HG02798 (cell line): ENCODE results near the gene TNS1.

Experiments
- ATAC-seq: cut with Tn5 transposase; IDR thresholded peaks from one replicate; pipeline ENCODE4 v1.9.1; 2021; ENCODE audit warnings: mild to moderate bottlenecking; ENCODE audit not compliant: unreplicated experiment, poor library complexity

The TNS1 gene

DNA sequence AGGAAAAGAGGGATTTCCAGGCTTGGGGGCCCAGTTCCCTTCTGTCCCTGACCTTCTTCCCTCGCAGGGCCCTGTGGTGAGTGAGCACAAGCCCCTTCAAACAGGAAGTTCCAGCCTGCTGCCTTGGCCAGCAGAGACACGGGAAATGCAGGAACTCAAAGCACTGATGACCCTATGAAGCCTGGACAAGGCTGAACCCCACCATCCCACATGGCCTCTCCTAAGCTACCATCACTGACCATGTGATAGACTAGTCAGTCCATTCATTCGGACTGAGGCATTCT lies 196.4 kb downstream of the TNS1 start:
- ATAC-seq: no peak

- no peak for ATAC-seq
Measured at GRCh38 chr2:217805668-217806481, 196.9 kb downstream of the TNS1 start.

DNA sequence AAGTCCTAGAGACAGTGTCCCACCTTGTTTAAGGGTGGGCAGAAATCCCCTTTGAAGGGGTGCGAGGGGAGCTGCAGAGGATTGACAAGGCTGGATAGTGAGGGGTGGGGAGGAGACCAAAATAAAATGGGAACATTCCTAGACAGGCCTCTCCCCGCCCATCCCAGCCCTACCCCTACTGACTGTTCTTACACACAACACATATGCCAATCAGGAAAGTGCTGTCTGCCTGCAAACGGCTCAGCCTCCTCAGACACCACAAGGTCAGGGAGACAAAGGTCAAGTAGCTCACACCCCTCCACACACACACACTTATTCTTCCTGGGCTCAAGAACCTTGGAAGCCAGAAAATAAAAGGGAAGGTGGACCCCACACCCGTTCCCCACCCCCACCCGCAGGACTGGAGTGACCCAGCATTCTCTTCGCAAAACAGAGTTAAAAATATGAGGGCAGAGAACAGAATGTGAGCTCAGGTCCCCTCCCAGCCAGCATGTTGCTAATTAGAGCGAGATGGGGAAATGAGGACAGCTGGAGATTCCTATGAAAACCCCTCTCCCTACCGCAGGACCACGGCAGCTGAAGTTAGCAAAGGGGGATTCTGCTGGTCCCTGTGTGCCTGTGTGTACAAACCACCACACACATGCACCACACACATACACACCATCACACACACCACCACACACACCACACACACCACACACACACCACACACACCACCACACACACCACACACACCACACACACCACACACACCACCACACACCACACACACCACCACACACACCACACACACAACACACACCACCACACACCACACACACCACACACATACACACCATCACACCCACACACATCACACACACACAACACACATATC lies 197.8 kb downstream of the TNS1 start:
- no peak for ATAC-seq

GRCh38 chr2:217804338-217804737 lies 198.5 kb downstream of the TNS1 start:
- no peak for ATAC-seq

- ATAC-seq: no peak
Measured at GRCh38 chr2:217803653-217803960, 199.2 kb downstream of the TNS1 start.

- no peak for ATAC-seq
Measured at GRCh38 chr2:217802876-217803652, 199.7 kb downstream of the TNS1 start.

DNA sequence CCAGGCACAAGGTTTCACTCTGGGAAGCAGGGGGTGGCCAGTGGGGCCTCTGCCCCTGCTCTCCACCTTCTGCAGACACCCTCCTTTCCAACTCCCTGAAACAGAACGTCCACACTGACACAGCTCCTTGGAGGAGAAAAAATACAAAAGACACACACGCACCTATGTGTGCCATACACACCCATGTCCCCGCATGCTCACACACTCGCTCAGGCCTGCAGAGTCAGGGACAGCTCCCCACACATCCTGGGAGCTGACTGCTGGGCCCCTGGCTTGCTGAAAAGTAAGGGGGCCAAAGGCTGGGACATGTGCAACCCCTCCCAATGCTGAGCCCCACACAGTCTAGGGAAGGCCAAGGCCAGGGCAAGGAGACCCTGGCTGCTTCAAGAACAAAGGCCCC lies 200.5 kb downstream of the TNS1 start:
- ATAC-seq: no peak

DNA sequence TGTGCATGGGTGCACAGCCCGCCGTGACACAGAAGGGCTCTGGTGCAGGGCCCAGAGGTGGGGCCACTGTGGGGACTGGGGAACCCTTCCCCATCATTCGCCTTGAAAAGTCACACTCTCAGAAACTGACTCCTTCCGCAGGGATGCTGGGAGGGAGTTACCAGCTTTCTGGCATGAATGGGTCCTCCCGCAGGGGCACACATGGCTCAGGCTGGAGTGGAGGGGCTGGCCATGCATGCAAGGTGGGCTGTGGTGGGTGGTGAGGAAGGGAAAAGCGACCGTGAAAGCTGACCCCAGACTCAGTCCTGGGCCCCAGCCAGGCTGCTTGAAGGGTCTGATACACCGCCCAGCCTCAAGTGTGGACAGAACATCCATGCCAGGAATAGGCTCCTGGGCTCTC lies 201.1 kb downstream of the TNS1 start:
- ATAC-seq: no peak

DNA sequence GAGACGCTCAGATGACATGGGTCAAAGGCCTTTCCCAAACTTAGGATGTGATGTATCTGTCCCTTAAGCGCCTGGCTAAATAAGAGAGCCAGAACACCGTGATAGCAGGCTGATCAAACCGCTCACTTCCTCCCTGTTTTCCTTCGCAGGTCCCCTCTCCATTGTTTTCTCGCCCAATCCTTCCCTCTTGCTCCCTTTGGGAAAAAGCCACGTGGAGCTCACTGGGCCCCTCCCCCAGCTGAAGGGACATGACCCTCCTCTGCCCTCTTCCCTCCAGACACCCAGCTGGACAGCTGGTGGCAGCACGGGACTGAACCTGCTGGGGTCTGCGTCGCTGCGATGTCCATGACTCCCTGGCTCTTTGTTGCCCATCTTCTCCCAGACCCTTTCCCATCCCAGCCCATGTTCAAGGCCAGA lies 201.7 kb downstream of the TNS1 start:
- no peak for ATAC-seq

DNA sequence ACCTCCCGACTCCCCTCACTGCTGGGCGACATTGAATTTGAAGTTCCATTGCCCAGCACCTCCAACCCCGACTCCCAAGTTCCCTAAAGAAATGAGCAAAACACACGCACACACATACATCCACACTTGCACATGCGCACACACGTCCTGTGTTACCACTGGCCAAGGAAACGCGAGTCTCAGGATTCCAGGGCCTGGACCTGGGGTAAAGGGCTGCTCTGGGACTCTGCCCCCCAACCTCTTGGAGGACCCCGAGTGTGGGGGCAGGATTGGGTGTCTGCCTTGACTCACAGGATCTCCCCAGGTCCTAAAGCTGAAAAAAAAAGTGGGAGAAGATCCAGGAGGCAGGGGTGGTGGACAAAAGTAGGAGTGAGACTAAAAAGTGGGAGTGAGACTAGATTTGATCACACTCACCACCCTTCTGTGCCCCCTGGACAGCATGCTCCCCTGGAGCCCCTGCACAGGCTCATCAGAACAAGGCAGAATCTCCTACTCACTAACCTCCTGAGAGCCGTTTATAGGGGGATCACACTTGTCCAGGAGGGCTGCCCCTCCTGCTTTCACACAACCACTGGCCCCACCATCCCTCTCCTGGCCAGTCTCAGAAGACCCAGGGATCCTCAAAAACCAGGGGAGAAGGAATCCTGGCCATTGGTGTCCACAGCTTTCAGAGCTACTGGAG lies 202.2 kb downstream of the TNS1 start:
- ATAC-seq: no peak

DNA sequence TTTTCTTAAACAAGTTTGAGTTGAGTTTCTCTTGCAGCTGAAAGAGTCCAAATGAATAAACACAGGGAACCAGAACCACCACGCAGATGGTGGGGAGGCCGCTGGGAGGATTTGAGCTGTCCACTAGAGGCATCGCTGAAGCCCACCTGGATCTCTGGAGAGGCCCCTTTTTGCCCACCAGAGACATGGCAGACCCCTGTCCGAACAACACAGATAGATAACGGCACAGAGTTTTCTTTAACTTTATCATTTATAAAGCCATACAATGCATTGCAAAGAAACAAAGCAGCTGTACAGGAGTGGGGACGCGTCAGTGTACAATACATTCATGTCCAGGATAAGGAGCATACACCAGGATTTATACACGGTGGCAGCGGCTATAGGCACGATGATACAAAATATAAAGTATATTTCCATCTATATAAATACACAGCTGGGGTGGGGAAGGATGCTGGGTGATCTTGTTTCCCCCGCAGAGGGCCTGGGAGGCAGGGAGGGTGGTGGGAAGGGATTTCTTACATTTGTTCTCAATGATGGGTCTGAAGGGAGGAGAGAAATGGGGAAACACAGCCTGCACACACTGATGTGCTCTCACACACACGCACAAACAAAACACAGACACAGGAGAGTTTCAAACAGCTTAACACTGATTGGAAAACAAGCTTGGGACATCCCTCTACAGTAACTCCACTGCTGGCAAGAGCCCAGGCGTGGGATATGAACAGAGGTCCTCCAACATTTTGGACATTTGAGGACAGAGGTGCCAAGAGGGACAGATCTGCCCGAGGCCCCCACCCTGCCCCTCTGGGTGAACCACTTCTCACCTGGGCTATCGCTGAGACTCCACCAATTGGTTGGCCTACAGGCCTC lies 203.0 kb downstream of the TNS1 start:
- ATAC-seq: no peak

- no peak for ATAC-seq
Measured at GRCh38 chr2:217798743-217799562, 203.8 kb downstream of the TNS1 start.

- no peak for ATAC-seq
Measured at GRCh38 chr2:217798191-217798590, 204.6 kb downstream of the TNS1 start.

DNA sequence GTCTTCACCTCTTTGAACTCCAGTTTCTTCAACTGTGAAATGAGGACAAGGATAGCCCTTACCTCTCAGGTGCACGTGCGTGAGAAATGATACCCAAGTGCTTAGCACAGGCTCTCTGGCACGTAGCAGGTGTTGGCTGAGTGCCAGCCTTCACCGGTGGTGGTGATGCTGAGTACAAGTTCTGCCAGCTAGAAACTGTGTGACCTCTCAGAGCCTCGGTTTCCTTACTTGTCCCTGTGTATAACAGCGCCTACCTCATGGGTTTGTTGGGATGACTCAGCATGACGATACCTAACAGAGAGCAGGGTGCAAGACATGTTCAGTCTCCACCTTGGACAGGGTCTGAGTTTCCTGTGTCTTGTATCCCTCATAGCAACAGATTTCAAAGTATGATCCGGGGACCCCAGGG lies 205.1 kb downstream of the TNS1 start:
- ATAC-seq: no peak

DNA sequence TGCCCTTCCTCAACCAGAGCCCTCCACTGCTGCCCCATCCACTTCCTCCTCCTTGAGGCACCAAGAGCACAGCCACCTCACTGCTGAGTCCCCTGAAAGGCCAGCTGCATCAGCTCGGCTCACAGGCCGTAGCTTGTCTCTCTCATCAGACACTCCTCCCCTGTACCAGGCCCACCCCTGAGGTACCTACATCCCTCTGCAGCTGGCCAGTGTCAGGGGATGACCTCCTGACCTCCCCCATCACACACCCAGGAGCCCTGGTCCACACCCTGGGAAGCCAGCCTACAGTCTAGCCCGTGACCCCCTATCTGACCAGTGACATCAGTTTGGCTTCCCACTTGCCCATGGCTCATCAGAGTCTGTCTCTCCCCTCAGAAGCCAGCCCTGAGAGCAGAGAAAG lies 205.6 kb downstream of the TNS1 start:
- no peak for ATAC-seq

- no peak for ATAC-seq
Measured at GRCh38 chr2:217795706-217796465, 206.9 kb downstream of the TNS1 start.

GRCh38 chr2:217795067-217795466 lies 207.7 kb downstream of the TNS1 start:
- ATAC-seq: no peak
